Activated CD4-positive, alpha-beta T cell treated with anti-CD3 and anti-CD28 coated beads, Interleukin-10, Interleukin-2, amounts not matched to agents 100 ng/mL and 50 ng/mL, durations not matched to agents 16 hours and 8 hours (primary cell): Measurements from ENCODE around the gene CEP128.

Experiments used
- DNase-seq: peaks from one replicate; pipeline ENCODE4 v3.0.0-alpha.2; 2020

CEP128 gene

GRCh38 chr14:80868260-80868659 lies 73.3 kb downstream of the CEP128 start:
- no peak for DNase-seq

DNA sequence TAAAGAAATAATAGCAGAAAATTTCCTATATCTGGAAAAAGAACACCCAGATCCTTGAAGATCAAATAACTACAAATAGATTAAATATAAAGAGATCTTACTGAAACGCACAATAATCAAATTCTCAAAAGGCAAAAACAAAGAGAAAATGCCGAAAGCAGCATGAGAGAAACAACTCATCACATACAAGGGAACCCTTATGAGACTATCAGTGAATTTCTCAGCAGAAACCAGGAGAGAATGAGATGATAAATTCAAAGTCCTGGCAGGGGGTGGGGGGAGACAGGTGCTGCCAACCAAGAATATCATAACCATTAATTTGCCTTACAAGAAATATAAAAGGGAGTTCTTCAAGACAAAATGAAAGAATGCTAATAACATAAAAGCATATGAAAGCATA lies 73.7 kb downstream of the CEP128 start:
- DNase-seq, result no peak

- no peak for DNase-seq
These were observed 74.4 kb downstream of the CEP128 start for GRCh38 chr14:80867091-80867490.

DNA sequence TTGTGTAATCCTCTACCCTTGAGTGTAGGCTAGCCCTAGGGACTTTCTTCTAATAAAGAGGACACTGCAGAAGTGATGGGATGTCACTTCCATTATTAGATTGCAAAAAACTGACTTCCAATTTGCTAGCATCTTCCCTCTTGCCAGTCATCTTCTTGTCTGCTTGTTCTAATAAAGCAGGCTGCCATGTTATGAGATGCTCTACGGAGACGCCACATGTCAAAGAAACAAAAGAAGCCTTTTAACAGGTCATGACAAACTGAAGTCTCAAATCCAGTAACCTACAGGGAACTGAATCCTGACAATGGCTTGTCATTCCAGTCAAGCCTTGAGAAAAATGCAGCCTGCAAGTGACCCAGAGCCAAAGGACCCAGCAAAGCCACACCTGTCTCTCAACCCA lies 76.0 kb downstream of the CEP128 start:
- no peak for DNase-seq

- no peak for DNase-seq
These were observed 78.6 kb downstream of the CEP128 start for GRCh38 chr14:80862983-80863382.

DNA sequence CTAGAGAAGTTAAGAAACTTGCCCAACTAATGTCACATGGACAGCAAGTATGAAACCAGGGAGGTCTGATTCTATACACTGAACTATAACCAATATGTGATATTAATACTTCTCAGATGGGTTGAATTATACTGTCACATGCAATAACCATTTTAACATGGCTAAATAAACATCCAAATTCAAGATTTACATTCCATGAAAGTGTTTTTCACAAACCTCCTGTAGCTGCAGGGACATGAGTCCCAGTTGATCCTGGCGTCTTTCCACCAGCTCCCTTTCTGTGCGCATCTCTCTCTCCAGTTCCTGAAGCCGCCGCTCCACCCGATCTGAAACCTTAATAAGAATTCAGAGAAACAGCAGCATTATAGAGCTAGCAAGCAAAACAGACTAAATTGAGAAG lies 79.0 kb downstream of the CEP128 start:
- DNase-seq, result no peak

GRCh38 chr14:80850197-80850814 lies 91.2 kb downstream of the CEP128 start:
- DNase-seq, result peak; percentile 15

GRCh38 chr14:80847070-80847469 lies 94.5 kb downstream of the CEP128 start:
- DNase-seq, result no peak

GRCh38 chr14:80845856-80846255 lies 95.7 kb downstream of the CEP128 start:
- DNase-seq, result no peak

DNA sequence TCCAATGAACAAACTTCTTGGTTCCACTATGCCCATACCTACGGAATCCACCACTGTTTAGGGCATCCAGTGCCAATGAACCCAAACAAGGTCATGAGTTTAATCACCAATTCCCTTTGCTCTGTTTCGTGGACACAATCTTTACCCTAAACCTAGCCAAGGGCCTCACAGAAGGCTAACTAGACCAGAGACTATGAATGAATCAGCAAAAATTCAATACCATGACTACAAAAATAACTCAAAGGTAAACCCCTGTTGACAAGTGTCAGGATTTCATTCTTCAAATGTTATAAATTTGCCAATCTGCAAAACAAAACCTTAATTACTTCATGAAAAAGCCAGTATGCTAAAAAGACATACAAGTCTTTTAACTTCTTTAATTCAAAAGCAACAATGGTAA lies 96.7 kb downstream of the CEP128 start:
- DNase-seq, result no peak

- no peak for DNase-seq
These were observed 101.8 kb downstream of the CEP128 start for GRCh38 chr14:80839743-80840142.

DNA sequence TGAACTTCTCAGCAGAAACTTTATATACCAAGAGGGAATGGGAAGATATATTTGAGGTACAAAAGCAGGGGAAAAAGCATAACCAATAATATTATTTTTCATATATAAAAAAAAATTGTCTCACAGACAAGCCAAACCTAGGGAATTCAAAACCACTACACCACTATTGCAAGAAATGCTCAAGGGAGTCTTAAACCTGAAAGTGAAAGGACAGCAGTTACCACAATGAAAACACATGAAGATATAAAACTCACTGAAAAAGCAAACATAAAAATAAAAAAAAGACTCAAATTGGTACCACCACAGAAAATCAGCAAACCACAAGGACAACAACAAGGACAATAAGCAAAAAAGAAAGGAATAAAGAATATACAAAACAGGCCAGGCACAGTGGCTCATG lies 131.9 kb downstream of the CEP128 start:
- DNase-seq, result peak; percentile 23

DNA sequence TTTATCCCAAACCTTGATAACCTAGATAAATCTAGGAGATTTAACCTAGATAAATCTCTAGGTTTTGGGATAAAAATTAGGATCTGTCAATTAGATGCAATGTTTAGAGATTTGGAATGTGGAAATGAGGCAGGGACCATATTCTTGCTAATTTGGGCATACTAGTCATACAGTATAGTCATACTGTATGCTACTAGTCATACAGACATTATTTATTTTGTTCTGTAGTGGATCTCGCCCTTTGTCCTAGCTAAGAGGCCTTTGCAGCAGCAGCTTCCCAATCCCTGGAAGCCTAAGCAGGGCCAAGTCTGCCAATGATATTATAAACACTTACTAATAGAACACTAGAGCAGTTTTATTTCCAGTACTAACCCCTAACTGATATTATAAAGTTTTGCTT lies 136.4 kb downstream of the CEP128 start:
- DNase-seq, result no peak

GRCh38 chr14:80798878-80799277 lies 142.7 kb downstream of the CEP128 start:
- peak; percentile 41 for DNase-seq

GRCh38 chr14:80798211-80798610 lies 143.3 kb downstream of the CEP128 start:
- no peak for DNase-seq

DNA sequence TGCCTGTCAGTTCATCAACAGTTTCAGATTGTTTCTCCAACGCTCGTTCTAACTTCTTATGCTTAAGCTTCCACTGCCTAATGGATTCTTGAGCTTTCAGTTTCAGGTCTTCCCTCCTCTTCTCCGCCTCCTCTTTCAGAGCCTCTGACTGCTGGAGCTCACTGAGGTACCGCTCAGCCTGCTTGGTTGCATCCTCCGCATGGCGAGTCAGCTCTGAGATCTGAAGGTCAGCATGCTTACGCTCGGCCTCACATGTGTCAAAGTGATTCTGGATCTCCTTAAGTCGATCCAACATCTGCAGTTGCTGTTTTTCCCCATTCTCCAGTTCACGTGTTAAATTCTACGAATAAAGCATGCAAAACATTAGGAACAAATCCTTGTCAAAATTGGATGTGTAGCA lies 148.8 kb downstream of the CEP128 start:
- no peak for DNase-seq

DNA sequence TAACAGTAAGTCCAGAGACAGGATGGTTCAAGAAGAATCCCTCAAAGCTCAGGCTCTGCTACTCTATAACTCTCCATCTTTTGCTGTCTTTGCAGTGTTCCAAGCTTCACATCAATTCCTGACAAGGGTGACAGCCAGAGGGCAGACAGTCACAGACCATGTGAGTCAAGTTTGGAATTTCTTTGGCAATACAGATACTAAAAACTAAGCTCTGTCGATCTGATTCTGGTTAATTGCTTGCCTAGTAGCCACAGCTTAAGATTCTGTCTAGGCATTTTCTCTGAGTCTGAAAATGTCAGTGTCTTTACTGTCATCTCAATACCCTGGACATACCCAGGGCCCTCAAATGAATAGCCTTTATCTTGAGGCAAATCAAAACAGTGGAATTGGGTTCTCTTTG lies 153.7 kb downstream of the CEP128 start:
- DNase-seq, result no peak

- no peak for DNase-seq
These were observed 156.7 kb downstream of the CEP128 start for GRCh38 chr14:80784820-80785219.

- no peak for DNase-seq
These were observed 159.6 kb downstream of the CEP128 start for GRCh38 chr14:80781972-80782367.

GRCh38 chr14:80780500-80780899 lies 161.0 kb downstream of the CEP128 start:
- DNase-seq, result no peak

DNA sequence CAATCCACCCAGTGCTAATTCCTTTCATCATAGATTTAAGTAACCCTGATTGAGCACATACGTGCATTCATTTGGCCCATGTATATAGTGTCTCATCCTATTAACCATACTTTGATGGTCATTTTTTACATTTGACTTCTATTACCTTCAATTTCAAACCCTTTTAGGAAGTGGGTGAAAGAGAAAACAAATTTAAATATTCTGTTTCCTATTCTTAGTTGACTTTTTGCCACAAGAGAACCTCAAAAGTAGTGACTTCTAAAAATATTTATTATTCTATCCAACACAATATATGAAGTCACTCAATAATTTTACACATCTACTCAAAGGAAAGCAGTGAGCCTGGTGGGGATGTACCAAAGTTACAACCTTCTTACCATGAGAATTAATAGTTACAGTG lies 164.9 kb downstream of the CEP128 start:
- DNase-seq, result no peak

DNA sequence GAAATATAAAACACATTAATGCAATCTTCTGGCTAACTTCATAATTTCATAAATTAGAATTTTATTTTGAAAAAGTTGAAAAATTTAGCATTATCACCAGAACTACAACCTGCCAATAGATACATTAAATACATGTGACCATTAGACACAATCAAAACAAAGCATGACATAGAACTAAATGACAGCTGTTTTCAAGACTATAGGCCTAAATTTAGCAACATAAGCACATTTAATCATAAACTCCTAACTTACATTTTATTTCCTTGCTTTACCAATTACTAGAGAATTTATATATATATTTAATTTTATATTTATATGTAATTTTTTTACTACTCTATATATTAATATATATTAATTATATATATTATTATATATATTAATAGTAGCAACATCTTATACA lies 165.4 kb downstream of the CEP128 start:
- no peak for DNase-seq

DNA sequence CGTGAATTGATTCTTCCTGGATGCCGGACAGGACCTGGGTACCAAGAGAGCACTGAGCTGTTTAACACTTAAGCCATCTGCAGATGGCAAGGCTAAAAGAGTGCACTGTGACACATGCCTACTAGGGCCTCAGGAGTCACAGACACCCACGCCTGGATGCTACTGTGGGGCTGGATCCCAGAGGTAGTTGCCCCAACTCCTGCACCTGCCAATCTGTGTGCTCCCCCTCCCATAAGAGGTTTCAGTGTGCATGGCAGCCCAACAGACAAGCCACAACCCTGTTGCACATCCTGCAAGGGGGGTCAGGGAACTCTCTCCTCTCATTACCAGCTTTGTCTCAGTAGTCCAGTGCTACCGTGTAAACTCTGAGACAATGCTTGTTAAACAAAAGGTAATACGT lies 169.0 kb downstream of the CEP128 start:
- no peak for DNase-seq

DNA sequence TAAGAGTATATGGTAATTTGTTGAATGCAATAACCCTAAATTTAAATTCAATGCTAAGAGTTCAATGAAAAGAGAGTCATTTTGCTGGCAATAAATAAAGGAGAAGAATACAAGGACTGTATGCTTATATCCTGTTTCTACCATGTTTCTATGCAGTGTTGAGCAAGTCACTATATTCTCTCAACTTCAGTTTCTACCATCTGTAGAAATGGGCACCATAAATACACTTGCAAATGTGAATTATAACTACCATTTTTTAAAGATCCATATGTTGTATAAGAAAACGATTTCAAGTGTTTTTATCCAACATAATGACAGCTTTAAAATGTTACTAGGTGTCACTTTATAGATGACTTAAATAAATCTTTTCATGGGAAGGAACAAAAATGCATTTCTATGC lies 170.3 kb downstream of the CEP128 start:
- no peak for DNase-seq

DNA sequence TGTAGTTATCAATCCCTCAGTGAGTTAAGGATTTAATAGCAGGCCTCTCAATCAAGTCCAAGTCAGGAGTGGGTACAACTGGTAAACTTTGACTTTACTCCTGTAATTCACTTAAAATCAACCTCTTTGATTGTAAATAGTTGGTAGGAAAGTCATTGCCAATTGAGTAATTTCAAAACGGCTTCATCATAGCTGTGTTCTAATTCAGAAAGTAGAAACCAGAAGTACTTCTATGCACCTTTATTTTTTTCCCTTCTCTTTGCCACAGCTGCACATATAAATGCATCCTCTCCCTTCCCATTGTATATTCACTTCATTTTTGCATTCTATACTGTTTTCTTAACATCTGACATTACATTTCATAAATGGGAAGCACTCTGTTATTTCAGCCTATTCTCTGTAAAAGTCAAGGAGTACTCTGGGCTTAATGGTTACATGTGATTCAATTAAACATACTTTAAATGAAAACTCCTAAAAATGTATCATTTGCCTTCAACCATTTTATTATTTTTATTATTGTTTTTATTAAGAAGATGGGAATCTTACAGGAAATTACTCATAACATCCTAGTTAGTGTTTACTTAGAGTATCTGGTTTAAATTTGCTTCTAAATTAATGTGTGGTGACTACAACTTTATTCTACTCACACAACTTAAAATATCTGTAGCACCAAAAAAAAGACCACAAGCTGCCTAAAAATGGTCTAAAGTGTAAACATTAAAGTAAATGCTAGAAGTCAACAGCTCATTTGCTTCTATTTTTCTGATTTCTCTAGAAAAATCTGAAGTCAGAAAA lies 171.2 kb downstream of the CEP128 start:
- DNase-seq, result peak; percentile 14
